Left lobe of liver (tissue), 2 donors: ENCODE data around the gene KIF6. TPM values are rescaled to one million over a fixed set of nuclear protein-coding genes. Genes with fewer than 3 reads are reported as not detected.
A peak's percentile ranks its signal among the peaks of the same experiment; 100 is the strongest.

ENCODE experiments used
- ATAC-seq: fragments of 200-7000 bp; cut with Tn5 transposase; one replicate; pipeline ENCODE4 v1.9.1; 2020; ENCODE audit warnings: mild to moderate bottlenecking, moderate library complexity
- DNase-seq: peaks from one replicate; pipeline ENCODE4 v3.0.0-alpha.2; 2020; ENCODE audit warnings: low spot score
- total RNA-seq: library from RNA; stranded (reverse); gene quantifications from one replicate; pipeline ENCODE4 v1.2.1, GENCODE V29; 2021
- donor health status: DM: no; HTN: no; CAD: no; lungs with moderate emphysema.
- donor health status: DM: no; HTN: yes; CAD: no.

Gene KIF6
- total RNA-seq, 1 donor from 2014 or later, result 0.05 TPM

GRCh38 chr6:39426073-39426456 is 299.1 kb downstream of the KIF6 start:
- DNase-seq, result no peak
- no peak for ATAC-seq

GRCh38 chr6:39425346-39426072 is 299.7 kb downstream of the KIF6 start:
- DNase-seq (no peak), ATAC-seq (no peak)

GRCh38 chr6:39424831-39425230 is 300.4 kb downstream of the KIF6 start:
- ATAC-seq (no peak), DNase-seq (no peak)

GRCh38 chr6:39422238-39422637 is 303.0 kb downstream of the KIF6 start:
- no peak for ATAC-seq
- DNase-seq, result no peak

- DNase-seq (no peak), ATAC-seq (no peak)
Observed at GRCh38 chr6:39421383-39422225, 303.6 kb downstream of the KIF6 start.

GRCh38 chr6:39420300-39421265 is 304.6 kb downstream of the KIF6 start:
- no peak for ATAC-seq
- DNase-seq, result no peak

GRCh38 chr6:39419607-39420006 is 305.6 kb downstream of the KIF6 start:
- ATAC-seq (no peak), DNase-seq (no peak)

GRCh38 chr6:39417440-39417839 is 307.8 kb downstream of the KIF6 start:
- ATAC-seq (no peak), DNase-seq (no peak)

- no peak for DNase-seq
- ATAC-seq, result no peak
Observed at GRCh38 chr6:39416728-39417127, 308.5 kb downstream of the KIF6 start.

- ATAC-seq, result no peak
- no peak for DNase-seq
Observed at GRCh38 chr6:39416026-39416425, 309.2 kb downstream of the KIF6 start.

GRCh38 chr6:39415482-39415881 is 309.7 kb downstream of the KIF6 start:
- DNase-seq, result no peak
- ATAC-seq, result no peak

- DNase-seq (no peak), ATAC-seq (no peak)
Observed at GRCh38 chr6:39411465-39411864, 313.7 kb downstream of the KIF6 start.

- DNase-seq, result no peak
Observed at GRCh38 chr6:39411001-39411400, 314.2 kb downstream of the KIF6 start.

GRCh38 chr6:39409889-39410288 is 315.3 kb downstream of the KIF6 start:
- ATAC-seq, result no peak
- no peak for DNase-seq

More at GRCh38 chr6:39411001-39411400, 314.2 kb downstream of the KIF6 start:
- no peak for ATAC-seq

GRCh38 chr6:39407446-39407993 is 317.7 kb downstream of the KIF6 start:
- DNase-seq (no peak), ATAC-seq (no peak)

GRCh38 chr6:39404312-39404711 is 320.9 kb downstream of the KIF6 start:
- DNase-seq, result no peak
- peak; percentile 73 for ATAC-seq

GRCh38 chr6:39403304-39403703 is 321.9 kb downstream of the KIF6 start:
- DNase-seq, result no peak
- ATAC-seq, result no peak

- DNase-seq, result no peak
- no peak for ATAC-seq
Observed at GRCh38 chr6:39402239-39402751, 322.9 kb downstream of the KIF6 start.

GRCh38 chr6:39401376-39401775 is 323.8 kb downstream of the KIF6 start:
- ATAC-seq (no peak), DNase-seq (no peak)

- ATAC-seq (no peak), DNase-seq (no peak)
Observed at GRCh38 chr6:39400026-39400425, 325.2 kb downstream of the KIF6 start.

GRCh38 chr6:39396854-39397253 is 328.4 kb downstream of the KIF6 start:
- no peak for DNase-seq
- ATAC-seq, result no peak
